BE2C (cell line): Measurements from ENCODE around the gene DNASE1L1.

Source experiments
- DNase-seq: peaks from one replicate; pipeline ENCODE4 v3.0.0-alpha.2; 2020
- H3K27me3 ChIP-seq: fragments of 250-450 bp; sonication (Bioruptor Pico); 2 replicates; pipeline ENCODE4 v1.5.1; 2020; ENCODE audit warnings: mild to moderate bottlenecking
- H3K36me3 ChIP-seq: fragments of 250-450 bp; sonication (Bioruptor Pico); 2 replicates; pipeline ENCODE4 v1.5.1; 2020; ENCODE audit warnings: mild to moderate bottlenecking
- H3K4me1 ChIP-seq: fragments of 250-450 bp; sonication (Bioruptor Pico); 2 replicates; pipeline ENCODE4 v1.5.1; 2020
- H3K4me3 ChIP-seq: 2 replicates; pipeline ENCODE4 v1.5.1; 2011; ENCODE audit warnings: low read depth, low read length
- H3K9me3 ChIP-seq: fragments of 250-450 bp; sonication (Bioruptor Pico); 2 replicates; pipeline ENCODE4 v1.5.1; 2020
- TF ChIP-seq, protein P1 (sequence below): IDR thresholded peaks from 2 replicates; pipeline ENCODE4 v1.5.1; 2012; ENCODE audit warnings: mild to moderate bottlenecking, low read depth, low read length

DNASE1L1 gene

DNA sequence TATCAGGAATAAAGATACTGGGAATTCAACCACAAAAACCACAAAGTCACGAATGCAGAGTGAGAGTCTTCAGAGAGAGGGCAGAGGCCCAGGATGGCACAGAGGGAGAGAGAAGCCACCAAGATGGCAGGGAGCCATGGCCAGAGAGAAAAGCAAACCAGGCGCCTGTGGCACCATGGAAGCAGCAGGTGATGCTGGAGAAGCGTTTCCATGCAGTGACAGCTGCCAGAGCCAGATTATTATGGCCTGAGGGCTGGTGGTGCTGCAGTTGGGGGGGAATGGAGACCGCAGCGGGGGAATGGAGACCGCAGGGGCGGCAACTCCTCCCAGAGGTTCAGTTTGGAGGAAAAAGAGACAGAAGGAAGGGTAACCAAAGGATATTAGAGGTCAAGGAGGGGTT lies 8.1 kb upstream of the DNASE1L1 start:
- Histone ChIP-seq H3K4me3 (no peak overlapping the region), H3K9me3 (no peaks in the 10 kb centered on the region), H3K27me3 (no peaks in the 10 kb centered on the region), H3K4me1 (peaks cover 8% of the 10 kb centered on the region), H3K36me3 (no peaks in the 10 kb centered on the region)
- TF ChIP-seq, protein P1, sequence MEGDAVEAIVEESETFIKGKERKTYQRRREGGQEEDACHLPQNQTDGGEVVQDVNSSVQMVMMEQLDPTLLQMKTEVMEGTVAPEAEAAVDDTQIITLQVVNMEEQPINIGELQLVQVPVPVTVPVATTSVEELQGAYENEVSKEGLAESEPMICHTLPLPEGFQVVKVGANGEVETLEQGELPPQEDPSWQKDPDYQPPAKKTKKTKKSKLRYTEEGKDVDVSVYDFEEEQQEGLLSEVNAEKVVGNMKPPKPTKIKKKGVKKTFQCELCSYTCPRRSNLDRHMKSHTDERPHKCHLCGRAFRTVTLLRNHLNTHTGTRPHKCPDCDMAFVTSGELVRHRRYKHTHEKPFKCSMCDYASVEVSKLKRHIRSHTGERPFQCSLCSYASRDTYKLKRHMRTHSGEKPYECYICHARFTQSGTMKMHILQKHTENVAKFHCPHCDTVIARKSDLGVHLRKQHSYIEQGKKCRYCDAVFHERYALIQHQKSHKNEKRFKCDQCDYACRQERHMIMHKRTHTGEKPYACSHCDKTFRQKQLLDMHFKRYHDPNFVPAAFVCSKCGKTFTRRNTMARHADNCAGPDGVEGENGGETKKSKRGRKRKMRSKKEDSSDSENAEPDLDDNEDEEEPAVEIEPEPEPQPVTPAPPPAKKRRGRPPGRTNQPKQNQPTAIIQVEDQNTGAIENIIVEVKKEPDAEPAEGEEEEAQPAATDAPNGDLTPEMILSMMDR = no peak
- peak; percentile 80 for DNase-seq

DNA sequence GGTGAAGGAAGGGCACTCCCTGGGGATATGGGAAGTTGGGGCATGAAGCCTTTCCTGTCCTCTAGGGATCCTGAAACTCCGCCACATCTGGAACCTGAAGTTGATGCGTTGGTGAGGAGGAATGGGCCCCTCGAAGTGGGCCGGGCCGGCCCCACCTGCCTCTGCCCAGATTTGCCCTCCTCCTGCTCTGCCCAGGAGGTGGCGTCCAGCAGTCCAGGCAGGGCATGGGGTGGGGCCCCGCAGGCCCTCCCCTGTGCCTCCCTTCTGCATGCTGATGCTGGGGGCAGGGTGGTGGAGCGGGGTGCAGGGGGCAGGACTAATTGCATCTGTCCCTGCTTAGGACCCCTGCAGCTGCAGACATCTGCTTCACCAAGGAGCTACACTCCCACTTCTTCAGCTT lies 4.1 kb upstream of the DNASE1L1 start:
- TF ChIP-seq, protein P1 = no peak
- Histone ChIP-seq H3K9me3 (no peaks in the 10 kb centered on the region), H3K4me1 (peaks cover 3% of the 10 kb centered on the region; the same call in 1 of the 2 replicates), H3K27me3 (no peaks in the 10 kb centered on the region), H3K4me3 (no peak overlapping the region), H3K36me3 (no peaks in the 10 kb centered on the region)
- DNase-seq = no peak

DNA sequence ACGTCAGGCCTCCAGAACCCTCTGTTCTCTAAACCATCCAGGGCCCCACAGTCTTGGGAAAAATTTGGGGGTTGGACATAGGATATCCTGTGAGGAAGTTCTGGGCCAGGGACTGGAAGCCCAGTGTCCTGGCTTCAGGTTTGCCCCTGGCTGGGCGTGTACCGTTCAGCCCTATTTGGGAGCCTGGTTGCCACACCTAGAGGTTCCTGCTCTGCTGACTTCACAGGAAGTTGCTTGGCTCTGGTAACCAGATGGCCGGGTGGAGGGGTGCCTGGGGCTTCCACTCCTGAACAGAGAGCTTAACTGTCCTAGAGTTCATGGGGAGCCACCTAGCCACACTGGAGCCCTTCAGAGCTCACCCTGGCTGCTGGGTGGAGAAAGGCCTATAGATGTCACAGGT lies 3.4 kb upstream of the DNASE1L1 start:
- Histone ChIP-seq H3K4me1 (peaks cover under 1% of the 10 kb centered on the region; the same call in 1 of the 2 replicates), H3K9me3 (no peaks in the 10 kb centered on the region), H3K4me3 (peak overlapping the region; percentile 70), H3K27me3 (no peaks in the 10 kb centered on the region), H3K36me3 (no peaks in the 10 kb centered on the region)
- DNase-seq = peak; percentile 35
- TF ChIP-seq, protein P1 = no peak

DNA sequence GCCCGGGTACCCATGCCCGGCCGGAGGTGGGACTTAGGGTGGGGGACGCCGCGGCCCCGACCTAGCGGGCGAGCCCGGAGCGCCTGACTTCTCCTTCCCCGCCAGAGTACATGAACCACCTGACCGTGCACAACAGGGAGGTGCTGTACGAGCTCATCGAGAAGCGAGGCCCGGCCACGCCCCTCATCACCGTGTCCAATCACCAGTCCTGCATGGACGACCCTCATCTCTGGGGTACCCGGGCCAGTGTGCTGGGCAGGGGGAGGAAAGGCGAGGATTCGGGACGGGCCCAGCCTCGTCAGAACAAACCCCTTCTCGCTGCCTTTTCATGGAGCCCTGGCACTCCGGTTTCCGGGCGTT lies 2.9 kb upstream of the DNASE1L1 start:
- H3K4me1 ChIP-seq = no peaks in the 10 kb centered on the region; the same call in 1 of the 2 replicates
- TF ChIP-seq, protein P1 = no peak
- H3K36me3 ChIP-seq = no peaks in the 10 kb centered on the region
- peak overlapping the region; percentile 70 for H3K4me3 ChIP-seq
- H3K27me3 ChIP-seq = no peaks in the 10 kb centered on the region
- H3K9me3 ChIP-seq = no peaks in the 10 kb centered on the region
- DNase-seq = peak; percentile 74

DNA sequence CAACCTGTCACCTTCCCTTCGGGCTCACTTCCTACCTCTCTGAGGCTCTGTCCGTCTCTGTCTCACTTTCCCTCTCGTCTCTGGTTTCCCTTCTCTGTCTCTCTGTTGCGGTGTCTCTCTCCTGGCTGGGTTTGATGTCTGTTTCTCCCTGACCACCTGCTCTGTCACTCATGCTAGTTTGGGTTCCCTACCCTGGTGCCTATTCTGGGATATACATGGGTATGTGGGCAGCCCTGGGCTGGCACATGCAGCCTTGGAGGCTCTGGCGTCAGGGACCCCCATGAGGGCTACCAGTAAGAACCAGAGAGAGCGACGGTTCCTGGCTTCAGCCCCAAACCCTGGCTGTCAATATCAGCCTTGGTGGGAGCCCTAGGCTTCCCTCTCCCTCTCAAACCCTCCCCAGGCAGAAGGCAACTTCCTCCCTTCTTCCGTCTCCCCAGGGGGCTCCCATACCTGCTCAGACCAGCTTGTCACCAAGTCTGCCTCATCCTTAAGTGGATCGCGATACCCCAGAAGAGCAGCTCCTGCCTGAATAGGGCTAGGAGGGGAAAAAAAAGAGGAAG lies 314 bp downstream of the DNASE1L1 start:
- Histone ChIP-seq H3K4me3 (peak overlapping the region; percentile 22), H3K9me3 (no peaks in the 10 kb centered on the region), H3K27me3 (no peaks in the 10 kb centered on the region), H3K4me1 (no peaks in the 10 kb centered on the region; the same call in 1 of the 2 replicates), H3K36me3 (no peaks in the 10 kb centered on the region)
- no peak for DNase-seq
- TF ChIP-seq, protein P1 = no peak

DNA sequence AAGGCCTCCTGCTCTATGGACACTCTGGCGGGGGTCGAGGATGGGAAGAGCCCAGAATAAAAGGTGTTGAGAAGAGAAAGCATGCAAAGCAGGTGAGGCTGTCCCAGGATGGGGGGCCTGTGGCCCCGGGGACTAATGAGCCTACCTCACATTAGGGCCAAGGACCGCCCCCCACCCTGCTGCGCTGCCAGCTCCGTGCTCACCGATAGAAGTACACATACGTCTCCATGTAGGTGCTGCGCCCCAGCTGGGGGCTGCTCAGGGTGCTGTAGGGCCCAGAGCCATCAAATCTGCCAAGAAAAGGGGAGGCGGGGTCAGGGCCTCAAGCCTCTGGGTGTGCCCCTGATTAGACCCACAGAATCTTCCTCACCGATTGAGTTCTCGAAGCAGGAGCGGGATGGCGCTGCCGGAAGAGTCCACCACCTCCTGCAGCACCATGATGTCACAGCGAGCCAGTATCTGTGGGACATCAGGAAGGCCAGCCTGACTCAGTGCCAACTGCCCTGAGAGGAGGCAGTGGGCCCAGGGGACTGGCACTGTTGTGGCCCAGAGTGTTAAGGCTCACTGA lies 4.3 kb downstream of the DNASE1L1 start:
- DNase-seq = no peak
- H3K9me3 ChIP-seq = no peaks in the 10 kb centered on the region
- 0 out of 2 replicates have a peak, but pooled peaks cover 2% of the 10 kb centered on the region for H3K27me3 ChIP-seq
- H3K4me3 ChIP-seq = no peak overlapping the region
- H3K36me3 ChIP-seq = peaks cover 19% of the 10 kb centered on the region
- TF ChIP-seq, protein P1 = no peak
- no peaks in the 10 kb centered on the region for H3K4me1 ChIP-seq
